NCI-H1092 (cell line): ENCODE data around the gene SERINC5.
"Not testable (repeated sequence)": the region's sequence is repeated elsewhere in the genome, so short reads cannot be mapped to it uniquely, and the experiment has no call there.

Experiments used
- DNase-seq: peaks from one replicate; lab custom pipeline; 2025; lab: John Stamatoyannopoulos, UW

The SERINC5 gene

DNA sequence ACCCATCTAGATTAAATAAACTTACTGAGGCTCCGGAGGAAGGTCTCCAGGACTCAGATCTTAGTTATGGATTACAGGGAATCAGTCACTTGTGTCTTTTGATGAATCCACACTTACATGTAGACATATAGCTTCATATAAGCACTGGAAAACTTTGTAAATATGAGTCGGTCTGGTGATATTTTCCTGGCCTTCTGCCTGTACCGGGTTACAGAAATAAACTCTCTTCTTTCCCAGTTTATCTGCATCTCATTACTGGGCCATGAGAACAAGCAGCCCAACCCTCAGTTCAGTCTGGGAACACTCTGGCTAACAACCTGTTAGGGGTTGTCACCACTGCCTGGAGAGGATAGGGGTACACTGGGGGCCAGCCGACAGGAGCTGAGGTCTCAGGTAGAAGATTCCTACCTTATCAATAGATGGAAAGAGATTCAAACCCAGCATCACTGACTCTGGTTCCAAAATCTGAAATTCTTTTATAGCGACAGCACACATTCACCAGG is 161.6 kb downstream of the SERINC5 start:
- no peak for DNase-seq

DNA sequence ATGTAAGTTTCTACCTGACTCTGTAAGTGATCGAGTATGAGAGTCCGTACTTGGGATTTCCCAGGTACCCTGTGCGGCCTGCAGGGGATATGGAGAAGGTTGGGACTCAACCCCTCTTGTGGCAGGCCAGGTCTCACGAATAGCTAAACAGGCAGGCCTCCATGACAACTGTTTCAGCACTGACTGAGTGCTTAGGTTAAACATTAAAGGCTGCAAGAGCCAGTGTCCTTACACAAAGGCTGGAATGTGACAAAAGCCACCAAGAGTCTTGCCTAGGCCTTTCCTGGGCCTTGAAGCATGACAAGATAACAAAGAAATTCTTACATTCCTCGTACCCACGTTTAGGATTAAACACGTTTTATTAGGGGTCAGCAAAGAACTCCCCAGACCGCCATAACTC is 162.1 kb downstream of the SERINC5 start:
- no peak for DNase-seq

DNA sequence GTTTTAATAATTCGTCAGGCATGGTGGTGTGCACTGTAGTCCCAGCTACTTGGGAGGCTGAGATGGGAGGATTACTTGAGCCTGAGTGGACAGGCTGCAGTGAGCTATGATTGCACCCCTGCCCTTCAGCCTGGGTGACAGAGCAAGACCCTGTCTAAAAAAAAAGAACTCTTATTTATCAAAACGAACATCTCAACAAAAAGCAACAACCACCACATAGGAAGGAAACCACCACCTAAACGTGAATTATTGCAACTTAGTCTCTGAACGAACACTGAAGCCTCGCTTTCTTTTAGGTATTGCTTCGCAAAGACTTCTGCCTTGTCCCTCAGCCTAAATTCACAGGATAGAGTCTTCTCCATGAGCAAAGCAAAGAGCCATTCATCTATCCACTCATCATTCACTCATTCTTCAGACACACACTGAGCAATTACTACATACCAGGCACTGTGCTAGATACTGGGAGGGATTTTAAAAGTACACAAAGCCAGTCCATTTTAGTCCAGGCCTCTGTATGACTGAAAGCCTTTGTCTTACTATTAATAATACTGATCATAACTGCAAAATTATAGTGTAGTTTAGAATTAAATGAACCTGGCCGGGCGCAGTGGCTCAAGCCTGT is 163.3 kb downstream of the SERINC5 start:
- DNase-seq, result no peak

DNA sequence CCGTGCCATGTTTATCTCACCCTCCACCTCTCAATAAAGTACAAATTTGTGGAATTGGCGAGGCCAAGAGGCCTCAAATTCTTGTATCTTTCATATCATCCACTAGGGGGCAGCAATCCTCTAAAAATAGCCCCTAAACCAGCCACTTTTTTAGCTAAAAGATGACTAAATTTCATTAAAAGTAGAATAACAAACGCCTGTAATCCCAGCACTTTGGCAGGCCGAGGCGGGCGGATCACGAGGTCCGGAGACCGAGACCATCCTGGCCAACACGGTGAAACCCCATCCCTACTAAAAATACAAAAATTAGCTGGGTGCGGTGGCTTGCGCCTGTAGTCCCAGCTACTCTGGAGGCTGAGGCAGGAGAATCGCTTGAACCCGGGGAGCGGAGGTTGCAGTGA is 164.1 kb downstream of the SERINC5 start:
- not testable (repeated sequence) for DNase-seq

DNA sequence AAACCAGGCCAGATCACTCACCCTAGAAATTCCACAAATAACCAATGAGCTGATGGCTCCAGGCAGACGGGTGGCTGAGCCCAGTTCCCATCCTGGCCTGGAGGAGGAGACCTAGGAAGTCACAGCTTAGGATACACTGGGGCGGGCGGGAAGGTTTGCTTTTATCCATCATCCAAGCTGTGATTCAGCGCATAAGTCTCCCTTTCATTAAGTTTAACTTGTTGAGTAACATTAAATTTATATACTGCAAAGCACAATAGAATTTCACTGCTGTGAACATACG is 165.0 kb downstream of the SERINC5 start:
- no peak for DNase-seq

DNA sequence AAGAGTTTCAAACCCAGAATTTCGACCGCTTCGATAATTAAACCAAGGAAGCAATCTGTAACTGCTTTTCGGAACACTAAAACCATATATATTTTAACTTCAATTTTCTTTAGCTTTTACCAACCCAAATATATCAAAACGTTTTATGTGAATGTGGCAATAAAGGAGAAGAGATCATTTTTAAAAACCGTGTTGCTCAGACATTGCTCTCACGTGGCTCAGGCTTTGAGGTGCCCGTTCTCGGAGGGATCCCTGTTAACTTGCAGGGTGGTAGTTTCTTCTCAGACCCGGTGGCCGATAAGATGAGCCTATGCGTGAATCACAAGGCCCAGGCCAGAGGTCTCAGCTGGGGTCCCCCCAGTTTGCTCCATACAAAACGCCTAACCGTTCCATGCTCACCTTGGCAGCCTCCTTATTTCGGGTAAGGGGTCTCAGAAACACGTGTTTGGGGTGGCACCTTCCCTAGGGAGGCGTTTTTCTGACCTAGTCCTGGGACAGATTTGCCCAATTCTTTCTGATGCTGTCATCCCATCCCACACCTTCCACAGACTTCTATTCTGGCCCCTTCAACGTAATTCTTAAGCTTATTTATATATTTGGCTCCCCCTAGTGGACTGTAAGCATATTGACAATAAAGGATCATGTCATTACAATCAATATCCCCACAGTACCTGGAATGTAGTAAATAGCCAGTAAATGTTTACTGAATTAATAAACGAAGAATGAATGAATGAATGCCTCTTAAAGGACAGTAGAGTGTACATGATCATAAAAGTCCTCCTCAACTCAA is 172.6 kb downstream of the SERINC5 start:
- DNase-seq, result peak; percentile 46

DNA sequence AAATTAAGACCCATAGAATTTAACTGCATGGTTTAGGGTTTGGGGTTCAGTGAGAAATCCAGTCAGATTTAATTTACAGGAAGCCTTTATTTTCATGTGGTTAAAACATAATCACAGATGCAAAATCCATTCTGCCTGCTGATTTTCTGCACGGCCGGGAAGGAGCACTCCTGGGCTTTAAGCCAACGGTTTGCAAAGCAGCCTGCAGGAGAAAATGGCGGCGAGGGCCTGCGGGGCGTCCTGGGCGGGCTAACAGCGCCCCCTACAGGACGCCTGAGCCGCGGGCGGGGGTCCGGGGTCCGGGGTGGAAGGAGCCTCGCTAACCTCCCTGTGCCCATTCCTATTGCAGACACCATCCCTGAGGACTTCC is 173.1 kb downstream of the SERINC5 start:
- peak; percentile 72 for DNase-seq

DNA sequence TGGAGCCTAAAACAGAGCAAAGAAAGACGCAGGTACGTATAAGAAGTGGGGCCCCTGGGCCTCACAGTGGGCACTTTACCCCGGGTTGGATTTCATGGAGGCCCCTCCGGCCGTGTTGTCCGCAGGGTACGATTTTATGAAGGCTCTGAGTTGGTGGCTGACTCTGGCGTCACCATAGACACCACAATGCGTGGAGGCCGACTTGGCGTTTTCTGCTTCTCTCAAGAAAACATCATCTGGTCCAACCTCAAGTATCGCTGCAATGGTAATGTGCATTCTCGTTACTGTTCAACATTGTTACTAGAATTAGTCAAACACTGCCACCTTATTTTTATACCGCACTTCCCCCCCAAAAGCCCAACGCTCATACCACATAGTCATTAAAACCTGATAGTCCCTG is 173.6 kb downstream of the SERINC5 start:
- no peak for DNase-seq

DNA sequence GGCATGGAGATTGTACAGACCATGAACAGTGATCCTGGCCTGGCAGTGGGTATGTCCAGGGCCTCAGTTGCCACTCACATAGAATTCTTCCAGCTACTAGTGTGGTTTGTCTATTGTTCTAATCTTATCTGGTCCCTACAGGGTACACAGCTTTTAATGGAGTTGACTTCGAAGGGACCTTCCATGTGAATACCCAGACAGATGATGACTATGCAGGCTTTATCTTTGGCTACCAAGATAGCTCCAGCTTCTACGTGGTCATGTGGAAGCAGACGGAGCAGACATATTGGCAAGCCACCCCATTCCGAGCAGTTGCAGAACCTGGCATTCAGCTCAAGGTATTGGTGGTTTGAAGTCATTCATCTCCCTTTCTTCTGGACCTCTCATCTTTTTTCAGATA is 176.9 kb downstream of the SERINC5 start:
- DNase-seq, result no peak

DNA sequence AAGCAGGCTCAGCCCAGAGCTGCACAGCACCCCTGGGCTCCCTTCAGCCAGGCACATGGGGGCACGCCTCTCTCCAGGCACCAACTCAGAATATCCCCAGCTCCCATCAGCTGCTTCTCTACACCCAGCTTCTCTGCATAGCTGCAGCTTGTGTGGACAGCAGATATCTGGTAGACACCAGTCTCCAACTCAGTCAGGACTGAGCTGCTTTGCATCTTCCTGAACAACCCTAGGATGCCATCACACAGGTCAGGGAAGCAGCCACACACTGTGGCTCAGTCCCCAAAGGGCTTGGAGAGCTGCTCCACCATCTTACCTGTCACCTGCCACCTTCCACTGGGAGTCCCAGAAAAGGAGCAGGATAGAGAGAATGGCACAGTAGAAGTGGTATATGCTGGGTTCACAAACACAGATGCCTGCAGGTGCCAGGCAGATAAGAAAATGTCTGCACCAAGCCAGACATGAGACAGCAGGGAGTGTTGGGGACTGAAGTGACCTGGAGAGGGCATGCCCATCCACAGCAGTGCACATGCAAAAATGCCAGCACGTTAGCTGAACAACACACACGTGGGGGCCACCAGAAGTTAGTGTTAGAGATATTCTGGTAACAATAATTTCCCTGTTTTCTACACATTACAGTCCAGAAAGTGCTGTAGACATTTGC is 178.7 kb downstream of the SERINC5 start:
- no peak for DNase-seq

DNA sequence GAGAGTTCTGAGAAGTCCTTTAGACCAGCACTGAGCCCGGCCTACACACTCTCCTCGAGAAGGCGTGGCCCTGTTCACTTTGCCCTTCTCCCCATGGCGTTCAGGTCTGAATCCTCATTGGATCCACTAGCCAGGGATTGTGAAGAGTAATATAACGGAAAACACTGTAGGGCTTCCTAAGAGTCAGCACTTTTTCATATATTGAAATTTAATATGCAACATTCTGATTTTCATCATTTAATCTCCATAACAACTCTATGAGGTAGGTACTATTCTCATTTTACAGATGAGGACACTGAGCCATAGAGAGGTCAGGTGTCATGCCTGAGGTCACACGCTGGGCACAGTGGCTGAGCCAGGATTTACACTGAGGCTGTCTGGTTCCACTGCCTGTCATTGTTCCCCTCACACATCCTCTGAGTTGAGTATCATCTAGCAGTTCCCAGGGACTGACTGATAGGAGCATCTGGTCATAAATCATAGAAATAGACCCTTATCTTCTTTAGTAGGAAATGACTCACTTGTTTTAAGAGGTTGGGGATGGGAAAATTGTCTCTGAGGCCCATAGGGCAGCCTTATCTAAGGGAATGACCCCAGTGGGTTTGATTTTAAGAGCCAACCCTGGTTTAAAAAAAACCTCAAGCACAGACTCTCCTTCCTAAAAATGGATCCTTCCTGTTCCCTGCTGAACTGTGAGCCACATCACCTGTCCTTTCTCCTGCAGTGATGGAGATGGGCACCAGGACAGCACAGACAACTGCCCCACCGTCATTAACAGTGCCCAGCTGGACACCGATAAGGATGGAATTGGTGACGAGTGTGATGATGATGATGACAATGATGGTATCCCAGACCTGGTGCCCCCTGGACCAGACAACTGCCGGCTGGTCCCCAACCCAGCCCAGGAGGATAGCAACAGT is 179.5 kb downstream of the SERINC5 start:
- DNase-seq, result no peak

DNA sequence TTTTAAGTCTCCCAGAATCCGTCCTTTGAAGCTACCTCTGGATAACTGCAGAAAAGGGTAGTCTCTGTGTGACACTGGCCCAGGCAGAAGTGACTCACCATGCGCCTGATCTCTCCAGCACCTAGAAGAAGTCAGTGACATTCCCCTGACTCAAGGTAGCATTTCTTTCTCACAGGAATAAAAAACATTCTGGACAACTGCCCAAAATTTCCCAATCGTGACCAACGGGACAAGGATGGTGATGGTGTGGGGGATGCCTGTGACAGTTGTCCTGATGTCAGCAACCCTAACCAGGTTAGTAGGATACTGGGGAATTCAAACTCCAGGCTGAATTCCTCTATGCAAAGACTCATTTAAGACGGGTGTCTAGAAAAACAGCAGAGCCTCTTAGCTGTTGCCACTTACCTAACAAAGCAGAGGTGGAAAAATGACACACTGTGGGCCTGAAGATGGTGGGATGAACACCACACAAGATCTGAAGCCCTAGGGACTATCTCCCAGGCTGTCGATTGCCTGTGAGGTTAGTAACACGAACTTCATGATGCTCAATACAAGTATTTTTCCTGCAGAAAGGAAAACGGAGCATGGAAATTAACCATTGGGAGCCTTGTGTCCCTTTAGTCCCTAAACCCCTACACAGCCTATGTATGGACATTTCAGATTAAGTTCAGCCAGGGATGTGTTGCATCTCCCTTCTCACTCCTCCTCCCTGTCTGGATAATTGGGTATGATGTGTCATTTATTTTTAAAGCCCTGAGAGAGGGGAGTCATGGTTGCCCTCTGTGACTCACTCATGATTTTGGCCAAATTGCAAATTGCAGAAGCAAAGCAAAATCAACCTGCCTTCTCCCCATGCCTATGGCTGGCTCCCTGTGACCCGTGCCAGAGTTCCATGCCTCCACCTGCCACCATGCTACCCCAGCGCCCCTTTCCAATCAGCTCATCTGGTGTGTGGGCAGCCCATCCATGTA is 183.5 kb downstream of the SERINC5 start:
- no peak for DNase-seq

DNA sequence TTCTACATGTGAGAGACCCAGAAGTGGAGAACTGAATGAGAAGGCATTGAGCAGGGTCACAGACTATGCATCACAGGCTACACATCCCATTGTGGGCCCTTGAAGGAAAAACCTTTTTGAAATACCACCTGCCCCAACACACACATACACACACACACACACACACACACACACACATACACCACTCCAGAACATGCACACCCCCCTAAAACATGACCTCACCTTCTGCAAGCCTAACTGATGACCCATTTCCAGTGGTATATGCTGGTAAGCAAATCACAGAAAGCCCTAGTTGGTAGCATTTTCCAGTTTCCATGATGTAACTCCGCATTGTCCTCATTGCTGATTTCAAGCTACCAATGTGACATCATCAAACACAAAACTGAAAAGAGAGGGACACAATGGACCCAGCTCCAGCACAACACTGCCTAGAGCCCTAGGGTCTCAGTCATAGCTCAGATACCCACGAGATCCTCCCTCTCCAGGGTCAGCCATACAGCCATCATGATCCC is 184.3 kb downstream of the SERINC5 start:
- DNase-seq, result no peak

DNA sequence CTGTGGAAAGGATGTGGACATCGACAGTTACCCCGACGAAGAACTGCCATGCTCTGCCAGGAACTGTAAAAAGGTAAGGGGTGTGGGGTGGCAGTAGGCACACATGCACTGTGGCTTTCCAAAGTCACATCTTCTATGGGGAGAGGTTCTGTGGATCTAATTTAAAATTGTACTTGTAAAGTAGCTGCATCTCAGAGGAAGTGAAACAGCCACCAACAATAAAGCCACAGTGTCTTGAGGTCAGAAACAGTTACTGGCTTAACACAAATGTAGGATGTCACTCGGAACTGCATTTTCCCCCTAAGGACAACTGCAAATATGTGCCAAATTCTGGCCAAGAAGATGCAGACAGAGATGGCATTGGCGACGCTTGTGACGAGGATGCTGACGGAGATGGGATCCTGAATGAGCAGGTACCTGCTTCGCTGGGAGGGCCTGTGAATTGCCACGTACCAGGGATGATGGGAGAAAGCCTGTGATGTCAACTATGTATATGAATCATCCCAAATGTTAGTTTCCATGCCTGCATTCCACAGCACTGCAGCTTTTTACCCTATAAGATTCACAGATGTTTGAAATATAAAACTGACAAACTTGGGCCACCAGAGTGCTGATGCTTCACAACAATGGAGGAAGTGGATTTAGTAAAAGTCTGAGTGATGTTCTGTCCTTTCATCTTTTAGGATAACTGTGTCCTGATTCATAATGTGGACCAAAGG is 185.4 kb downstream of the SERINC5 start:
- no peak for DNase-seq

DNA sequence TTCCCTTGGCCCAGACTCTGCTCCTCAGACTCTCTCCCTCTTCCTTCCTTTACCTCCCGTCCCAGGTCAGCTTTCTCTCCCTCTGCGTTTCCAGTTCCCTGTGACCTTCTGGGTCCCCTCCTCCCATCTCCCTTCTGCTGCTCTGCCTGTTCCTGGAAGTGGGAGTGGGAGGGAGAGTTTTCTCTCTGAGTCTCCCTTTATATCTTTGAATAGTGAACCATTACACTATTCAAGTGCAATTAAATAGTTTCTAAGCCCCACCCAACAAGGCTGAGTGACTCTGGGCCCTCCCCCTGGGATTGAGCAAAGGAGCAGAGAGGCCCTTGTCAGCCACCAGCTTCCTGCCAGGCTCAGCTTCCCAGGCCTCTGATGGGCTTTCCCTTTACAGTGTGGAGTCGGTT is 185.9 kb downstream of the SERINC5 start:
- DNase-seq, result no peak

DNA sequence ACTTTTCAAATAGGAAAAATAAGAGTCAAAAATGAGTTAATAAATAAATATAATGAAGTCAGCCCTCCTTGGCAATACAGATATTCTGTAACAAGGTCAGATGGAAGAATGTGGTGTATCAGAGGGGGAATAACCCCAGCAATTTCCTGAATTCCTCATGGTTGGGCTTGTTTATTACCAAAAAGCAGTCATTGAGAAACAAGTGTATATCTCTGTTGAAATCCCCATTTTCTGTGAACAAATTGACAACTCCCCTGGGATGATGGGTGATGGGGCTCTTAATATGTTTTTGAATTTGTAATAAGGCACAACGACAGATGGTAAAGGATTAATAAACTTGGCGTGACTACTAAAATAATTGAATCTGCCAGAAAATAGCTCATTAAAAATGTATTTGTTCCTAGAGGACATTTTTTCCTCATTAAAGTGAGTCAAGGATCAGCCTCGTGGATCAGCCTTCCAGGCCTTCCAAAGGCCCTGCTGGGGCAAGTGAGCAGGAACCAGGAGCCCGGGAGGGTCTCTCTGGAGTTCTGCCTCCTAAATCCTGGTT is 186.5 kb downstream of the SERINC5 start:
- no peak for DNase-seq

DNA sequence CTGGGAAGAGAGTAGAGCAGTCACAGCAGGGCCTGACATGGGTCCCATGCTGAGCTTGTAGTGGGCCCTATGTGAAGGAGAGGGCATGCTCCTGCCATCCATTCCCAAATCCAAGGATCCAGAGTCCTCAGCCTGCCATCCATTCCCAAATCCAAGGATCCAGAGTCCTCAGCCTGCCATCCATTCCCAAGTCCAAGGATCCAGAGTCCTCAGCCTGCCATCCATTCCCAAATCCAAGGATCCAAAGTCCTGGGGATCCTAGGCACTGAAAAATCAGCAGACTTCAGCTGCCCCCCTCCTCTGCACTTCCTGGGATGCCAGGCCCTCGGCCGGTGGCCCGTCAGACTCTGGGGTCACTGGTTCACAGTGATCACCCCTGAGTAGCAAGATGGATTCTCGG is 187.1 kb downstream of the SERINC5 start:
- DNase-seq, result no peak

DNA sequence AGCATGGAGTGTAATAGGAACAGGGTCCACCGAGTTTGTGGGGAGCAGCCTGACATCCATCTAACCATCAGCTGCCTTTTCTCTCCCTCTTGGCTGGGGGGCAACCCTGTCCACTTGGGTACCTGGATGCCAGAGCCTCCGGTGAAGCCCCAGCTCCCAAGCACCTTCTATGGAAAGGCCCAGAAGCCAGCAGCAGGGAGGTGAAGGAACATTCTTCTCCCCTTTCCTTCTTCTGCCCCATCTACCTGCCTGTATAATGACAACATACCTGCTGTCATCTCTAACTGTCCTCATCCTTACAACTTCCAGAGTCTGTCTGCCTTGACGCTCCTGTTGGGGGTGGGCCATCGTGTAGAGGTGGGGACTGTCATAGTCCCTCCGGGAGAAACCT is 187.6 kb downstream of the SERINC5 start:
- DNase-seq, result no peak

DNA sequence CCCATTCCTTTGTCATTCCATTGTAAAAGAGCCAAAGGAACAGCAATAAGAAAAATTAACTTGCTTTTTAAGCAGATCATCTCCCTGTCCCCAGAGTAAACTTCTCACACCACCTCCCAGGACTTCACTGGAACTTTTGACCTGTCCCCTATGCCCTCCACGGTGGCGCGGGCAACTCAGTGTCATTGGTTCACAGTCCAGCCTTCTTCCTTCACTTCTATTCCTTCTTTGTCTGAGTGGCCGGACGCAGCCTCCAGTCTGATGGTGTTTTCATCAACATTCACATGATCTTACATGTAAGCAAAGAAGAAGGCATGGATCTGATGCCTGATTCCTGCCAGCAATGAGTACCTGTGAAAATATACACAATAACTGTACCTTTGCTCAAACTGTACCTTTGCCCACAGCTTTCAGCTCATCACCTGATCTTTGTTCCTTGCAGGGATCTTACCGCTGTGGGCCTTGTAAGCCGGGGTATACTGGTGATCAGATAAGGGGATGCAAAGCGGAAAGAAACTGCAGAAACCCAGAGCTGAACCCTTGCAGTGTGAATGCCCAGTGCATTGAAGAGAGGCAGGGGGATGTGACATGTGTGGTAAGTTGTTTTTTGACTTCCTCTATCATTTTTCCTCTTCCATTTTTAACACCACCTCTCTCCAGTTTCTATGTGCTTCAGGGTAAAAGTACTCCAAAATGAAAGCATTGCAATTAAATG is 188.2 kb downstream of the SERINC5 start:
- DNase-seq, result no peak
